K562 (cell line): ENCODE data around the gene TMEM120B. TPM values are rescaled to one million over a fixed set of nuclear protein-coding genes. Genes with fewer than 3 reads are reported as not detected.
A peak's percentile ranks its signal among the peaks of the same experiment; 100 is the strongest.

Source experiments
- ATAC-seq: fragments of 200-7000 bp; cut with Tn5 transposase; 3 replicates; pipeline ENCODE4 v1.9.1; 2020; ENCODE audit warnings: moderate library complexity
- BruUV-seq: library from RNA; stranded (reverse); fragments of 400-500 nt; replicated peaks from 2 replicates; lab custom pipeline; 2021; lab: Mats Ljungman, UMichigan
- CTCF ChIA-PET: fragments of 300-600 bp; formaldehyde crosslinking; extraction: SDS; loops from one replicate; lab custom pipeline; 2021; ENCODE audit warnings: low intra/inter-chr PET ratio; lab: Yijun Ruan, JAX
- POLR2A ChIA-PET: fragments of 300-600, 350-650 bp; sonication (Branson Sonifier 250); formaldehyde crosslinking; extraction: SDS; loops from one replicate; lab custom pipeline; 2021; ENCODE audit warnings: antibody characterized with exemption, inconsistent platforms; lab: Yijun Ruan, JAX
- DNase-seq, 4 experiments: peaks; one replicate each; pipeline versions ENCODE4 v3.0.0 to v3.0.0-alpha.2; 2011 to 2018; ENCODE audit warnings: low spot score in 3 of 4, mixed read lengths in 3 of 4; ENCODE audit errors: extremely low read depth in 1 of 4
- FAIRE-seq: peaks from 2 replicates; lab custom pipeline; 2011; peaks lifted over from hg19 to GRCh38; lab: Jason Lieb, UNC
- H2AFZ ChIP-seq: 2 replicates; pipeline ENCODE4 v1.6.0; 2011; ENCODE audit warnings: low read depth, low read length, control low read depth, inconsistent platforms
- H3K27ac ChIP-seq: fragments of 200-600 bp; 3 replicates; pipeline ENCODE4 v1.8.0; 2011; ENCODE audit warnings: low read depth, mild to moderate bottlenecking, control low read depth, inconsistent platforms, low read length, moderate library complexity, mixed read lengths; ENCODE audit errors: extremely low read depth
- H3K27me3 ChIP-seq, 2 experiments: fragments of 300-600 bp in 1 of 2; 2 replicates in 1 of 2; 3 replicates in 1 of 2; pipeline versions ENCODE4 v1.6.0 to v1.8.0; 2011; ENCODE audit warnings: inconsistent platforms in 2 of 2, low read length in 2 of 2, mild to moderate bottlenecking in 1 of 2, mixed read lengths in 1 of 2, moderate library complexity in 1 of 2; ENCODE audit not compliant: control insufficient read depth in 2 of 2, insufficient read depth in 2 of 2
- H3K36me3 ChIP-seq: fragments of 300-600 bp; 3 replicates; pipeline ENCODE4 v1.8.0; 2011; ENCODE audit warnings: mild to moderate bottlenecking, low read length, inconsistent platforms; ENCODE audit not compliant: control insufficient read depth, insufficient read depth
- H3K4me1 ChIP-seq, 2 experiments: fragments of 200-600 bp in 1 of 2; replicated peaks in 1 of 2; 2 replicates in 1 of 2; 3 replicates in 1 of 2; pipeline versions ENCODE4 v1.5.1 to v1.8.0; 2011; ENCODE audit warnings: inconsistent platforms in 2 of 2, low read length in 2 of 2, mild to moderate bottlenecking in 1 of 2, mixed read lengths in 1 of 2, moderate library complexity in 1 of 2; ENCODE audit not compliant: control insufficient read depth in 2 of 2, insufficient read depth in 2 of 2
- H3K4me2 ChIP-seq: 2 replicates; pipeline ENCODE4 v1.6.1; 2011; ENCODE audit warnings: low read length, control low read depth, inconsistent platforms, mixed read lengths; ENCODE audit not compliant: insufficient read depth
- H3K4me3 ChIP-seq: fragments of 200-600 bp; sonication (generic), shearing (Covaris generic); 2 replicates; pipeline ENCODE4 v1.5.1; 2016; ENCODE audit warnings: control low read depth, inconsistent platforms
- H3K79me2 ChIP-seq: fragments of 200-600 bp; 3 replicates; pipeline ENCODE4 v1.8.0; 2011; ENCODE audit warnings: low read length, inconsistent platforms; ENCODE audit not compliant: control insufficient read depth, insufficient read depth
- H3K9ac ChIP-seq, 2 experiments: 2 replicates each; pipeline versions ENCODE4 v1.6.0 to v1.6.1; 2011; ENCODE audit warnings: low read depth in 2 of 2, low read length in 2 of 2, control low read depth in 1 of 2, inconsistent platforms in 1 of 2, mild to moderate bottlenecking in 1 of 2, mixed read lengths in 1 of 2; ENCODE audit not compliant: insufficient read depth in 1 of 2
- H3K9me1 ChIP-seq: one replicate; pipeline ENCODE4 v1.6.0; 2011; ENCODE audit warnings: inconsistent platforms, mild to moderate bottlenecking, low read length, moderate library complexity; ENCODE audit not compliant: control insufficient read depth, insufficient read depth
- H3K9me3 ChIP-seq: replicated peaks from 2 replicates; pipeline ENCODE4 v1.5.1; 2011; ENCODE audit warnings: low read depth, low read length, inconsistent platforms; ENCODE audit not compliant: control insufficient read depth, insufficient read depth
- H4K20me1 ChIP-seq: replicated peaks from 2 replicates; pipeline ENCODE4 v1.6.1; 2011; ENCODE audit warnings: low read length, inconsistent platforms, mixed read lengths; ENCODE audit not compliant: control insufficient read depth, insufficient read depth
- KAT7 ChIP-seq: sonication (generic); formaldehyde crosslinking; IDR thresholded peaks from 2 replicates; pipeline ENCODE4 v1.8.0; 2022; ENCODE audit warnings: missing genetic modification reagents, mild to moderate bottlenecking, borderline replicate concordance
- KDM5B ChIP-seq: fragments of 200-600 bp; sonication (generic); IDR thresholded peaks from 2 replicates; pipeline ENCODE4 v1.6.1; 2012; ENCODE audit warnings: low read depth, mild to moderate bottlenecking, moderate library complexity, low read length, control low read depth, inconsistent platforms; ENCODE audit not compliant: insufficient replicate concordance
- KLF13 ChIP-seq: fragments of 450-650 bp; IDR thresholded peaks from 2 replicates; pipeline ENCODE4 v1.6.1; 2016; ENCODE audit warnings: missing genetic modification characterization, low read depth, mild to moderate bottlenecking, missing compliant biosample characterization, moderate library complexity, borderline replicate concordance
- L3MBTL2 ChIP-seq: fragments of 450-650 bp; IDR thresholded peaks from 2 replicates; pipeline ENCODE4 v1.6.1; 2016; ENCODE audit warnings: mild to moderate bottlenecking, moderate library complexity
- PRDM10 ChIP-seq: fragments of 450-650 bp; IDR thresholded peaks from 2 replicates; pipeline ENCODE4 v1.6.1; 2018; ENCODE audit not compliant: partially characterized antibody
- SETDB1 ChIP-seq: IDR thresholded peaks from one replicate; pipeline ENCODE4 v1.6.1; 2012; ENCODE audit warnings: low read length, control low read depth, inconsistent platforms
- SPI1 ChIP-seq: IDR thresholded peaks from 2 replicates; pipeline ENCODE4 v1.6.1; 2011; ENCODE audit warnings: low read depth, low read length, control low read depth, borderline replicate concordance
- SRSF3 ChIP-seq: fragments of 200-400 bp; formaldehyde crosslinking; IDR thresholded peaks from 2 replicates; pipeline ENCODE4 v1.6.1; 2016; ENCODE audit warnings: mild to moderate bottlenecking, low read length, moderate library complexity; ENCODE audit not compliant: insufficient read depth
- SRSF7 ChIP-seq: fragments of 200-400 bp; formaldehyde crosslinking; optimal IDR thresholded peaks from 2 replicates; pipeline ENCODE3; 2017; ENCODE audit warnings: mild to moderate bottlenecking, low read depth, low read length
- TFAP4 ChIP-seq: sonication (generic); formaldehyde crosslinking; IDR thresholded peaks from 2 replicates; pipeline ENCODE4 v1.8.0; 2022; ENCODE audit warnings: missing genetic modification reagents, mild to moderate bottlenecking, moderate library complexity, borderline replicate concordance
- VEZF1 ChIP-seq: fragments of 200-800 bp; sonication (Bioruptor generic); IDR thresholded peaks from 2 replicates; pipeline ENCODE4 v1.6.1; 2017; ENCODE audit warnings: missing genetic modification characterization, missing compliant biosample characterization
- YY1 ChIP-seq, 3 experiments: IDR thresholded peaks; 2 replicates each; pipeline ENCODE4 v1.6.1; 2011; ENCODE audit warnings: low read length in 2 of 3, mild to moderate bottlenecking in 2 of 3, moderate library complexity in 2 of 3, borderline replicate concordance in 1 of 3, control low read depth in 1 of 3, low read depth in 1 of 3; ENCODE audit not compliant: insufficient read depth in 3 of 3, insufficient replicate concordance in 2 of 3, control insufficient read depth in 1 of 3, insufficient read length in 1 of 3; ENCODE audit errors: extremely low read depth in 1 of 3
- ZBTB7A ChIP-seq: IDR thresholded peaks from 2 replicates; pipeline ENCODE4 v1.6.1; 2011; ENCODE audit warnings: low read depth, mild to moderate bottlenecking, low read length, moderate library complexity, borderline replicate concordance; ENCODE audit not compliant: control insufficient read depth
- WGBS: fragments of 100-300 bp; shearing (Covaris generic); methylation state at CpG from one replicate; pipeline ENCODE4 v1.1.6; 2016; ENCODE audit warnings: low coverage, mixed read lengths; ENCODE audit not compliant: insufficient coverage; ENCODE audit errors: missing lambda C conversion rate; 5-methylcytosine and 5-hydroxymethylcytosine counted together
- in situ Hi-C: fragments of 300-500 bp; cut with MboI; formaldehyde crosslinking; loops from 4 replicates; pipeline ENCODE4 v1.15.0; 2018; ENCODE audit warnings: inconsistent platforms, mixed read lengths
- intact Hi-C: fragments of 100-400 bp; cut with micrococcal nuclease; formaldehyde crosslinking; loops from 2 replicates; pipeline ENCODE4 v1.14.2; 2022
- polyA plus RNA-seq, 8 experiments: library from polyadenylated mRNA; depleted of rRNA in 4 of 8; stranded (reverse) in 5 of 8; unstranded in 3 of 8; fragments of >200 nt; fragmentation: Nextera tagmentation in 2 of 8; fragmentation: Illumina TruSeq in 1 of 8; extraction: Ambion mirVana in 2 of 8; extraction: Trizol in 1 of 8; gene quantifications; 2 replicates each; pipeline versions ENCODE4 v1.2.1 to v1.2.3, GENCODE V29; 2011 to 2014; ENCODE audit warnings: inconsistent platforms in 1 of 8, missing spikeins in 1 of 8
- total RNA-seq, 7 experiments: library from RNA; depleted of rRNA in 6 of 7; stranded (reverse); fragments of >200 nt in 6 of 7; fragmentation: Illumina TruSeq in 2 of 7; extraction: Trizol in 2 of 7; gene quantifications; 2 replicates each; pipeline versions ENCODE4 v1.2.1 to v1.2.3, GENCODE V29; 2011 to 2021; ENCODE audit warnings: low replicate concordance in 1 of 7

TMEM120B gene
- total and polyA plus RNA-seq, 9 of the 15 experiments (the other 6 are each of a cell fraction or from before 2014, with no cell fraction given) = 1.7 to 18.6 (median 7.4) TPM

GRCh38 chr12:121804417-121805111 is 92.0 kb downstream of the TMEM120B start:
- no peaks in the 10 kb centered on the region for H3K27me3 ChIP-seq
- BruUV-seq = no TSS peak
- no peak overlapping the region for H2AFZ ChIP-seq
- peak overlapping the region; percentile 99 for H3K27ac ChIP-seq
- peak overlapping the region; percentile 80 for H3K4me3 ChIP-seq
- intact Hi-C loops = no loop called here
- peak overlapping the region; percentile 84 for H3K4me2 ChIP-seq
- ChIA-PET POLR2A (interaction anchor here (1.0 to 12.1 kb wide), 4 partner anchors 6 to 56 kb away, joined by 3 to 194 read pairs (median 40); partner anchors contain the start of gene RHOF), CTCF (no interaction called here)
- peaks cover 9 to 56% of the 10 kb centered on the region in 2 experiments; a peak in 4 of 5 replicates for H3K4me1 ChIP-seq
- 0% methylated on average over 9 of the region's 63 CpGs for WGBS
- peak overlapping the region; percentile 79 to 92 for H3K9ac ChIP-seq
- no peak for FAIRE-seq
- ATAC-seq = no peak
- no peaks in the 10 kb centered on the region for H3K9me1 ChIP-seq
- H3K36me3 ChIP-seq = peaks cover 38% of the 10 kb centered on the region
- H4K20me1 ChIP-seq = 0 out of 2 replicates have a peak, but pooled peaks cover 3% of the 10 kb centered on the region
- in situ Hi-C loops = no loop called here
- DNase-seq = peak in 2 of 4 experiments; percentile 34 to 66
- H3K79me2 ChIP-seq = peaks cover 84% of the 10 kb centered on the region
- H3K9me3 ChIP-seq = no peaks in the 10 kb centered on the region
- TF ChIP-seq SRSF3 (0 out of 2 replicates have a peak, but pooled peaks have one; percentile 72), KLF13 (tag) (no peak), YY1 (IDR thresholded peaks at IDR 0.05; ENCODE audit: borderline replicate concordance in 1 of 3, control insufficient read depth in 1 of 3, extremely low read depth in 1 of 3, insufficient read depth in 3 of 3, insufficient read length in 1 of 3, insufficient replicate concordance in 2 of 3, low read depth in 1 of 3, low read length in 2 of 3) (peak in 1 of 3 experiments; percentile 9), KDM5B (peak; percentile 27), SRSF7 (no peak), VEZF1 (CRISPR knock-in tag) (peak; percentile 61), SPI1 (no peak), L3MBTL2 (no peak), ZBTB7A (peak; percentile 85), KAT7 (CRISPR knock-in tag) (no peak), SETDB1 (no peak), PRDM10 (peak; percentile 47), TFAP4 (CRISPR knock-in tag) (no peak)
